DND-41 (cell line): Measurements from ENCODE around the gene SHLD2.
"Not testable (repeated sequence)": the region's sequence is repeated elsewhere in the genome, so short reads cannot be mapped to it uniquely, and the experiment has no call there.

Experiments used
- ATAC-seq: fragments of 200-7000 bp; cut with Tn5 transposase; 3 replicates; pipeline ENCODE4 v1.9.1; 2021; ENCODE audit warnings: low read depth; ENCODE audit not compliant: insufficient read depth
- DNase-seq: peaks from one replicate; pipeline ENCODE4 v3.0.0-alpha.2; 2020
- H2AFZ ChIP-seq: 2 replicates; pipeline ENCODE4 v1.6.0; 2012; ENCODE audit warnings: low read depth, low read length
- H3K27ac ChIP-seq: 2 replicates; pipeline ENCODE4 v1.5.1; 2012; ENCODE audit warnings: low read length, inconsistent platforms
- H3K27me3 ChIP-seq: fragments of 200-600 bp; sonication (generic); 2 replicates; pipeline ENCODE4 v1.6.0; 2012; ENCODE audit warnings: low read length, mild to moderate bottlenecking, inconsistent platforms; ENCODE audit not compliant: insufficient read depth, poor library complexity
- H3K36me3 ChIP-seq: 2 replicates; pipeline ENCODE4 v1.5.1; 2012; ENCODE audit warnings: low read length, inconsistent platforms; ENCODE audit not compliant: insufficient read depth
- H3K4me1 ChIP-seq: 2 replicates; pipeline ENCODE4 v1.5.1; 2012; ENCODE audit warnings: mild to moderate bottlenecking, low read length; ENCODE audit not compliant: insufficient read depth
- H3K4me2 ChIP-seq: 2 replicates; pipeline ENCODE4 v1.6.0; 2012; ENCODE audit warnings: mild to moderate bottlenecking, moderate library complexity, low read length, inconsistent platforms; ENCODE audit not compliant: insufficient read depth
- H3K4me3 ChIP-seq, 2 experiments: fragments of 200-600 bp in 1 of 2; shearing (Covaris generic) in 1 of 2; 2 replicates each; pipeline ENCODE4 v1.5.1; 2012 to 2016; ENCODE audit warnings: inconsistent platforms in 2 of 2, low read length in 2 of 2, mild to moderate bottlenecking in 2 of 2, low read depth in 1 of 2, moderate library complexity in 1 of 2
- H3K79me2 ChIP-seq: 2 replicates; pipeline ENCODE4 v1.6.0; 2012; ENCODE audit warnings: low read length, inconsistent platforms; ENCODE audit not compliant: insufficient read depth
- H3K9ac ChIP-seq: 2 replicates; pipeline ENCODE4 v1.6.0; 2012; ENCODE audit warnings: low read depth, mild to moderate bottlenecking, inconsistent platforms, low read length, moderate library complexity
- H3K9me3 ChIP-seq: 2 replicates; pipeline ENCODE4 v1.5.1; 2012; ENCODE audit warnings: low read length, moderate library complexity, mild to moderate bottlenecking, inconsistent platforms; ENCODE audit not compliant: insufficient read depth, severe bottlenecking
- H4K20me1 ChIP-seq: 2 replicates; pipeline ENCODE4 v1.6.0; 2012; ENCODE audit warnings: low read length; ENCODE audit not compliant: insufficient read depth
- CTCF ChIP-seq: IDR thresholded peaks from 2 replicates; pipeline ENCODE4 v1.5.1; 2012; ENCODE audit warnings: borderline replicate concordance, low read length, moderate library complexity, mild to moderate bottlenecking; ENCODE audit not compliant: poor library complexity, severe bottlenecking; ENCODE audit errors: extremely low read depth
- EZH2 ChIP-seq: IDR thresholded peaks from 3 replicates; pipeline ENCODE4 v1.6.1; 2012; ENCODE audit warnings: borderline replicate concordance, low read depth, mild to moderate bottlenecking, moderate library complexity, low read length, inconsistent platforms; ENCODE audit not compliant: severe bottlenecking

The SHLD2 gene

GRCh38 chr10:87079106-87079836 lies 15.7 kb upstream of the SHLD2 start:
- Histone ChIP-seq H3K27me3 (no peaks in the 10 kb centered on the region), H4K20me1 (no peaks in the 10 kb centered on the region; the same call in 1 of the 2 replicates), H3K4me2 (no peak overlapping the region), H3K4me1 (no peaks in the 10 kb centered on the region), H3K27ac (no peak overlapping the region), H3K9ac (no peak overlapping the region), H3K9me3 (no peaks in the 10 kb centered on the region), H3K4me3 (no peak overlapping the region), H3K79me2 (peaks cover 45% of the 10 kb centered on the region), H2AFZ (no peak overlapping the region), H3K36me3 (peaks cover 24% of the 10 kb centered on the region)
- ATAC-seq: no peak
- no peak for DNase-seq
- TF ChIP-seq EZH2: no peak
- no peak for TF ChIP-seq CTCF

GRCh38 chr10:87080621-87081020 lies 14.4 kb upstream of the SHLD2 start:
- H3K9ac ChIP-seq, H3K4me2 ChIP-seq, H3K9me3 ChIP-seq, DNase-seq, H3K4me1 ChIP-seq, H3K4me3 ChIP-seq, H3K27ac ChIP-seq, H2AFZ ChIP-seq, H3K27me3 ChIP-seq, ATAC-seq, H4K20me1 ChIP-seq: not testable (repeated sequence)
- Histone ChIP-seq H3K79me2 (peaks cover 57% of the 10 kb centered on the region), H3K36me3 (peaks cover 15% of the 10 kb centered on the region)

GRCh38 chr10:87081574-87081973 lies 13.4 kb upstream of the SHLD2 start:
- not testable (repeated sequence) for H3K4me2 ChIP-seq, H3K27me3 ChIP-seq, H3K9ac ChIP-seq, DNase-seq, H3K4me3 ChIP-seq, H3K9me3 ChIP-seq, H3K27ac ChIP-seq, H2AFZ ChIP-seq, H3K4me1 ChIP-seq, H4K20me1 ChIP-seq, ATAC-seq
- Histone ChIP-seq H3K36me3 (peaks cover 13% of the 10 kb centered on the region), H3K79me2 (peaks cover 62% of the 10 kb centered on the region)

- H3K27ac ChIP-seq, H3K27me3 ChIP-seq, H3K4me3 ChIP-seq, ATAC-seq, DNase-seq, H3K4me1 ChIP-seq, H3K9me3 ChIP-seq, H2AFZ ChIP-seq, H3K4me2 ChIP-seq, H3K9ac ChIP-seq: not testable (repeated sequence)
- Histone ChIP-seq H3K36me3 (peaks cover 18% of the 10 kb centered on the region), H4K20me1 (peaks cover 11% of the 10 kb centered on the region), H3K79me2 (peaks cover 68% of the 10 kb centered on the region)
These were observed 12.8 kb upstream of the SHLD2 start for GRCh38 chr10:87082219-87082618.

GRCh38 chr10:87083576-87084290 lies 11.3 kb upstream of the SHLD2 start:
- ATAC-seq, H3K9ac ChIP-seq: not testable (repeated sequence)
- H3K79me2 ChIP-seq: peaks cover 73% of the 10 kb centered on the region

GRCh38 chr10:87084291-87084782 lies 10.7 kb upstream of the SHLD2 start:
- not testable (repeated sequence) for H2AFZ ChIP-seq, DNase-seq, H3K4me2 ChIP-seq, H3K4me3 ChIP-seq, H3K9me3 ChIP-seq, H3K9ac ChIP-seq, H3K27me3 ChIP-seq, H3K27ac ChIP-seq
- H4K20me1 ChIP-seq: peaks cover 24% of the 10 kb centered on the region
- H3K79me2 ChIP-seq: peaks cover 75% of the 10 kb centered on the region
- peaks cover 33% of the 10 kb centered on the region for H3K36me3 ChIP-seq
- ATAC-seq: peak; percentile 22; the same call in 1 of the 3 replicates
- H3K4me1 ChIP-seq: peaks cover 12% of the 10 kb centered on the region; the same call in 1 of the 2 replicates

More at GRCh38 chr10:87083576-87084290, 11.3 kb upstream of the SHLD2 start:
- H3K27ac ChIP-seq, H3K9me3 ChIP-seq, H2AFZ ChIP-seq, H3K4me3 ChIP-seq, H3K4me1 ChIP-seq, DNase-seq, H3K4me2 ChIP-seq, H3K27me3 ChIP-seq: not testable (repeated sequence)
- peaks cover 20% of the 10 kb centered on the region for H4K20me1 ChIP-seq
- H3K36me3 ChIP-seq: peaks cover 27% of the 10 kb centered on the region
